DOHH2 (cell line): ENCODE measurements around the gene ORMDL1.

ENCODE experiments used
- EZH2phosphoT487 ChIP-seq: fragments of 200-600 bp; sonication (generic); IDR thresholded peaks from 2 replicates; pipeline ENCODE4 v1.6.1; 2017; ENCODE audit warnings: borderline replicate concordance, mild to moderate bottlenecking, antibody characterized with exemption, low read length, moderate library complexity, mixed read lengths
- TF ChIP-seq, protein P1 (sequence below): fragments of 200-600 bp; sonication (generic); IDR thresholded peaks from one replicate; pipeline ENCODE4 v1.5.1; 2014; ENCODE audit warnings: antibody characterized with exemption, mild to moderate bottlenecking, low read depth, low read length; ENCODE audit not compliant: poor library complexity, severe bottlenecking

DNA sequence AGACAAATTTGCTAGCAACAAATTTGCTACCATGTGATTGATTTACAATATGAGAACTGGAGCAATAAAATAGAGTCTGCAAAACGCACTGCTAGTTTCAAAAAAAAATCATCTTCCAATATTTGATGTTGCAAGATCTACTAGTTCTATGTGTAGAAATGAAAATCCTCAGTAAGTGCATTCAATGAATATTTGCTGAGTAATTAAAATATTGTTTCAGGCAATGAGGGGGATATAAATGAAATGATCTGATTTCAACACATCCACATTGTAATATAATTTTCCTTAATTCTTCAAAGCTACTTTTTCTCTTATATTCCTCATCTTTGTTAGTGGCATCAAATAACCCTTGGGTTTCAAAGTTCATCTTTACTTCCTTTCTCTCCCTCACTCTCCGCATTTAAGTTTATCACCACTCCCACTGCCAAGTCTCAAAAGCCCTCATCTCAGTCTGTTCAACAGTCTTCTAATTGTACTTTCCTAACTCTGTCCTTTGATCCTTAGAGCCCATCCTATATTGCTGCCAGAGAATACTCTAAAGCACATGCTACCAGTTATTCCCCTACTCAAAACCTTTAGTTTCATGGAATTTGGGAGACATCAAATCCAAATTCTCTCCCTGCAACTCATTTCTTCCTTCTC lies 27.7 kb downstream of the ORMDL1 start:
- TF ChIP-seq, protein P1, sequence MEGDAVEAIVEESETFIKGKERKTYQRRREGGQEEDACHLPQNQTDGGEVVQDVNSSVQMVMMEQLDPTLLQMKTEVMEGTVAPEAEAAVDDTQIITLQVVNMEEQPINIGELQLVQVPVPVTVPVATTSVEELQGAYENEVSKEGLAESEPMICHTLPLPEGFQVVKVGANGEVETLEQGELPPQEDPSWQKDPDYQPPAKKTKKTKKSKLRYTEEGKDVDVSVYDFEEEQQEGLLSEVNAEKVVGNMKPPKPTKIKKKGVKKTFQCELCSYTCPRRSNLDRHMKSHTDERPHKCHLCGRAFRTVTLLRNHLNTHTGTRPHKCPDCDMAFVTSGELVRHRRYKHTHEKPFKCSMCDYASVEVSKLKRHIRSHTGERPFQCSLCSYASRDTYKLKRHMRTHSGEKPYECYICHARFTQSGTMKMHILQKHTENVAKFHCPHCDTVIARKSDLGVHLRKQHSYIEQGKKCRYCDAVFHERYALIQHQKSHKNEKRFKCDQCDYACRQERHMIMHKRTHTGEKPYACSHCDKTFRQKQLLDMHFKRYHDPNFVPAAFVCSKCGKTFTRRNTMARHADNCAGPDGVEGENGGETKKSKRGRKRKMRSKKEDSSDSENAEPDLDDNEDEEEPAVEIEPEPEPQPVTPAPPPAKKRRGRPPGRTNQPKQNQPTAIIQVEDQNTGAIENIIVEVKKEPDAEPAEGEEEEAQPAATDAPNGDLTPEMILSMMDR, result no peak
- TF ChIP-seq EZH2phosphoT487, result no peak
